A549 treated with GW870086 at 1 μM for 4 hours (cell line): Measurements from ENCODE around the gene GRAPL. TPM values are rescaled to one million over a fixed set of nuclear protein-coding genes. Genes with fewer than 3 reads are reported as not detected.

ENCODE experiments used
- total RNA-seq: library from RNA; stranded (reverse); fragments of 200-300 nt; extraction: Qiagen RNA extraction; gene quantifications from 5 replicates; pipeline ENCODE4 v1.2.3, GENCODE V29; 2022; ENCODE audit warnings: low read depth

GRAPL gene
- 0.15 to 0.31 TPM in 2 of 5 replicates, not detected in the others for total RNA-seq

DNA sequence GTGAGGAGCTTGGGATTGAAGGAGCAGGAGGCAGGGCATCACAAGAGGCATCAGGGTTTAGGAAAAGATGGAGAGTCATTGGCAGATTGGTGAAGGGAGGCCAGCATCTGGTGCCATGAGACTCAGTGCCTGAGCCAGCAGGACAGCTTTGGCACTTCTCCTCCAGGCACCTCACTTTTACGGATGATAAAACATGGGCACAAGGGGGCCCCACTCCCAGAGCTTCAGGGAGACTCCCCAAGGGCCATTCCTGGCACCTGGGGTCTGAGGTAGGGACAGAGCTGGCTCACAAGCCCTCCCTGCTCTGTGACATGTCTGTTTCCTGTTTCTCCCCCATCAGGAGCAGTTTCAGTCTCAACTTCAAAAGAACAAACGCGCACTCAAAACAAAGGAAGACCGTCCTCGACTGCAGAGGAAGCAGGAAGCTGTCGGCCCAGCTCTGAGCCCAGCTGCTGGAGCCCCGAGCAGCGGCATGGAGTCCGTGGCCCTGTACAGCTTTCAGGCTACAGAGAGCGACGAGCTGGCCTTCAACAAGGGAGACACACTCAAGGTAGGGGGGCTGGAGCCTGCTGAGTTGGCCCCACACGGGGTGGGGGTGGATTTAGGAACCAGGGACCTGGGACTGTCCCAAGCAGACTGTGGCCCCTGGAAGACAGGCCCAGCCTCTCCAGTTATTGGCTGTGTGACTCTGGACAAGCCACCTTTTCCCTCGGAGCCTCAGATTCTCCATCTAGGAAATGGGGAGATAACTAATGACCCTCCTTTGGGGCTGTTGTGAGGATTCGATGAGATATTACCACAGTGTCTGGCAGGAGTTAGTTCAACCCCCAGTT is at the start of gene GRAPL:
Gene GRAPL, plus strand, starts transcription at position 442 of the 833 bp plus-strand sequence. Its CDS starts 31 bp downstream, at position 473.

Other genes starting within 250 kb of the GRAPL start
- 0.14 to 0.36 TPM (median 0.26 TPM) in 5 replicates for gene SLC5A10, start 175.4 kb upstream of the GRAPL start, total RNA-seq
- 31.1 to 38.4 TPM (median 37.7 TPM) in 5 replicates for gene FAM83G, start 122.8 kb upstream of the GRAPL start, total RNA-seq
- gene GRAP, start 80.6 kb upstream of the GRAPL start, total RNA-seq = 0.17 to 0.34 TPM (median 0.22 TPM) in 5 replicates
- 44.1 to 70.9 TPM (median 51.6 TPM) in 5 replicates for gene EPN2, start 109.8 kb downstream of the GRAPL start, total RNA-seq
- 45.2 to 52.2 TPM (median 49.0 TPM) in 5 replicates for gene B9D1, start 235.1 kb downstream of the GRAPL start, total RNA-seq